DOHH2 (cell line): Measurements from ENCODE around the gene VN1R4.
"Not testable (repeated sequence)": the region's sequence is repeated elsewhere in the genome, so short reads cannot be mapped to it uniquely, and the experiment has no call there.

Source experiments
- H3F3A ChIP-seq: fragments of 200-600 bp; sonication (generic), shearing (Covaris generic); 2 replicates; pipeline ENCODE4 v1.6.0; 2016; ENCODE audit warnings: antibody characterized with exemption, mild to moderate bottlenecking; ENCODE audit not compliant: control insufficient read depth, insufficient read depth
- H3K27ac ChIP-seq: fragments of 200-600 bp; sonication (generic); 2 replicates; pipeline ENCODE4 v1.5.1; 2014; ENCODE audit warnings: low read depth, mild to moderate bottlenecking, low read length, moderate library complexity
- H3K27me3 ChIP-seq: fragments of 200-600 bp; sonication (generic); 2 replicates; pipeline ENCODE4 v1.6.1; 2014; ENCODE audit warnings: mild to moderate bottlenecking, low read length, mixed read lengths; ENCODE audit not compliant: control insufficient read depth
- H3K36me3 ChIP-seq: fragments of 200-600 bp; sonication (generic); 2 replicates; pipeline ENCODE4 v1.6.1; 2014; ENCODE audit warnings: mild to moderate bottlenecking, low read length, moderate library complexity, mixed read lengths; ENCODE audit not compliant: control insufficient read depth
- H3K4me1 ChIP-seq: fragments of 200-600 bp; sonication (generic); 2 replicates; pipeline ENCODE4 v1.6.1; 2014; ENCODE audit warnings: mild to moderate bottlenecking, low read length, mixed read lengths; ENCODE audit not compliant: control insufficient read depth
- H3K4me2 ChIP-seq: fragments of 200-600 bp; sonication (generic); 2 replicates; pipeline ENCODE4 v1.6.0; 2014; ENCODE audit warnings: mild to moderate bottlenecking, low read length, moderate library complexity
- H3K4me3 ChIP-seq: fragments of 200-600 bp; sonication (generic); 2 replicates; pipeline ENCODE4 v1.5.1; 2014; ENCODE audit warnings: mild to moderate bottlenecking, low read length, mixed read lengths
- H3K79me2 ChIP-seq: fragments of 200-600 bp; sonication (generic); 2 replicates; pipeline ENCODE4 v1.6.1; 2014; ENCODE audit warnings: mild to moderate bottlenecking, low read length, mixed read lengths; ENCODE audit not compliant: control insufficient read depth
- H3K9me2 ChIP-seq: fragments of 200-600 bp; sonication (generic); replicated peaks from 2 replicates; pipeline ENCODE4 v1.6.1; 2014; ENCODE audit warnings: mild to moderate bottlenecking, low read length, mixed read lengths; ENCODE audit not compliant: control insufficient read depth
- H3K9me3 ChIP-seq: fragments of 200-600 bp; sonication (generic); 2 replicates; pipeline ENCODE4 v1.6.1; 2014; ENCODE audit warnings: antibody characterized with exemption, low read length, mixed read lengths; ENCODE audit not compliant: control insufficient read depth, insufficient read depth
- H4K20me1 ChIP-seq: fragments of 200-600 bp; sonication (generic); 2 replicates; pipeline ENCODE4 v1.6.0; 2014; ENCODE audit warnings: low read depth, mild to moderate bottlenecking, antibody characterized with exemption, low read length, moderate library complexity; ENCODE audit not compliant: control insufficient read depth, insufficient read depth
- CTCF ChIP-seq: fragments of 200-600 bp; sonication (generic); IDR thresholded peaks from one replicate; pipeline ENCODE4 v1.5.1; 2014; ENCODE audit warnings: antibody characterized with exemption, mild to moderate bottlenecking, low read depth, low read length; ENCODE audit not compliant: poor library complexity, severe bottlenecking
- EZH2phosphoT487 ChIP-seq: fragments of 200-600 bp; sonication (generic); IDR thresholded peaks from 2 replicates; pipeline ENCODE4 v1.6.1; 2017; ENCODE audit warnings: borderline replicate concordance, mild to moderate bottlenecking, antibody characterized with exemption, low read length, moderate library complexity, mixed read lengths

Gene VN1R4

GRCh38 chr19:53267623-53268022 is at the start of gene VN1R4:
Gene VN1R4 (minus strand): TSS chr19:53267723. CDS start chr19:53267665, 58 bp downstream.
- H3K36me3 ChIP-seq, H3K27me3 ChIP-seq, H3K4me2 ChIP-seq, H3K4me3 ChIP-seq, H3K27ac ChIP-seq, H4K20me1 ChIP-seq, H3K79me2 ChIP-seq, H3K9me2 ChIP-seq, H3K4me1 ChIP-seq, H3K9me3 ChIP-seq, H3F3A ChIP-seq: not testable (repeated sequence)

- Histone ChIP-seq H4K20me1 (no peaks in the 10 kb centered on the region), H3K4me2 (no peak overlapping the region), H3K4me1 (no peaks in the 10 kb centered on the region), H3K36me3 (no peaks in the 10 kb centered on the region), H3K27me3 (no peaks in the 10 kb centered on the region), H3K79me2 (no peaks in the 10 kb centered on the region), H3K4me3 (no peak overlapping the region), H3F3A (no peaks in the 10 kb centered on the region), H3K9me3 (peaks cover 14% of the 10 kb centered on the region), H3K27ac (no peak overlapping the region), H3K9me2 (no peaks in the 10 kb centered on the region)
- TF ChIP-seq CTCF (no peak), EZH2phosphoT487 (no peak)
These were observed 44.4 kb upstream of the VN1R4 start for GRCh38 chr19:53311897-53312296.

GRCh38 chr19:53311044-53311443 is 43.5 kb upstream of the VN1R4 start:
- Histone ChIP-seq H3K4me1 (no peaks in the 10 kb centered on the region), H3K36me3 (no peaks in the 10 kb centered on the region), H3F3A (no peaks in the 10 kb centered on the region), H4K20me1 (no peaks in the 10 kb centered on the region), H3K4me2 (no peak overlapping the region), H3K9me2 (no peaks in the 10 kb centered on the region), H3K79me2 (no peaks in the 10 kb centered on the region), H3K27me3 (no peaks in the 10 kb centered on the region), H3K4me3 (no peak overlapping the region), H3K9me3 (peaks cover 14% of the 10 kb centered on the region), H3K27ac (no peak overlapping the region)
- TF ChIP-seq EZH2phosphoT487 (no peak), CTCF (no peak)

- Histone ChIP-seq H4K20me1 (no peaks in the 10 kb centered on the region), H3K9me2 (no peaks in the 10 kb centered on the region), H3F3A (no peaks in the 10 kb centered on the region), H3K4me1 (no peaks in the 10 kb centered on the region), H3K9me3 (peaks cover 14% of the 10 kb centered on the region), H3K4me2 (no peak overlapping the region), H3K27ac (no peak overlapping the region), H3K27me3 (no peaks in the 10 kb centered on the region), H3K36me3 (no peaks in the 10 kb centered on the region), H3K79me2 (no peaks in the 10 kb centered on the region), H3K4me3 (no peak overlapping the region)
- TF ChIP-seq EZH2phosphoT487 (no peak), CTCF (no peak)
These were observed 40.9 kb upstream of the VN1R4 start for GRCh38 chr19:53308339-53308811.

- not testable (repeated sequence) for H3K9me3 ChIP-seq, H3K27ac ChIP-seq, H3K79me2 ChIP-seq, H3K27me3 ChIP-seq, H4K20me1 ChIP-seq, H3K36me3 ChIP-seq, H3K4me2 ChIP-seq, H3F3A ChIP-seq, H3K4me3 ChIP-seq, H3K9me2 ChIP-seq, H3K4me1 ChIP-seq
These were observed 33.8 kb upstream of the VN1R4 start for GRCh38 chr19:53301341-53301740.
